Head of caudate nucleus (tissue), 42 donors: ENCODE data around the gene WNT7A.
"Not testable (repeated sequence)": the region's sequence is repeated elsewhere in the genome, so short reads cannot be mapped to it uniquely, and the experiment has no call there.

ENCODE experiments used
- DNase-seq, 42 donors: peaks; one replicate each; pipeline versions ENCODE4 v3.0.0 to v3.0.0-alpha.2; 2020 to 2021; ENCODE audit warnings: mixed read lengths in 7 of 42
- intact Hi-C: fragments of 100-400 bp; cut with DNase I; formaldehyde crosslinking; loops from one replicate; pipeline ENCODE4 v1.15.0; 2022

WNT7A gene

GRCh38 chr3:13870902-13871301 lies 9.0 kb downstream of the WNT7A start:
- DNase-seq: no peak
- intact Hi-C loops: no loop called here

DNA sequence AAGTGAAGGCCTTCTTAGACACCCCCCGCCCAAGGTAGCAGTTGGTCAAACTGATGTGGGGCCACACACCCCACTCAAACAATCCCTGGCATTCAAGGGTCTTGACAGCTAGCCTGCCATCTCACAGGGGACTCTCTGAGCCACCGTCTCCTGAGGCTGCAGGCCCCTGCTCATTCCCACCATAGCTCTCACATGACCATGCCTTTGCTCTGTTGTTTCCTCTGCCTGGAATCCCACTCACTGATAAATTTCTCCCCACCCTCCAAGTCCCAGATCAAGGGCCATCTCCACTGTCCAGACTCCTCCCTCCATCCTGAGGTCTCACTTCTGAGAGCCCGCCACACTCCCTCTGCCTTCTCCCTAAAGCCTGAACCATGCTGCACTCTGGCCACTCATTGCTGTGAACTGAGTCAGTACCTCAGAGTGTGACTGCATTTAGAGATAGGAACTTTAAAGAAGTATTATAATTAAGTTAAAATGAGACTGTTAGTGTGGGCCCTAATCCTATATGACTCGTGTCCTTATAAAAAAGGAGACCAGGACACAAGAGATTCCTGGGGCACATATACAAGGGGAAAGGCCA lies 10.0 kb downstream of the WNT7A start:
- no peak for DNase-seq
- intact Hi-C loops: no loop called here

- no peak for DNase-seq
- intact Hi-C loops: no loop called here
Measured at GRCh38 chr3:13868844-13869724, 10.8 kb downstream of the WNT7A start.

DNA sequence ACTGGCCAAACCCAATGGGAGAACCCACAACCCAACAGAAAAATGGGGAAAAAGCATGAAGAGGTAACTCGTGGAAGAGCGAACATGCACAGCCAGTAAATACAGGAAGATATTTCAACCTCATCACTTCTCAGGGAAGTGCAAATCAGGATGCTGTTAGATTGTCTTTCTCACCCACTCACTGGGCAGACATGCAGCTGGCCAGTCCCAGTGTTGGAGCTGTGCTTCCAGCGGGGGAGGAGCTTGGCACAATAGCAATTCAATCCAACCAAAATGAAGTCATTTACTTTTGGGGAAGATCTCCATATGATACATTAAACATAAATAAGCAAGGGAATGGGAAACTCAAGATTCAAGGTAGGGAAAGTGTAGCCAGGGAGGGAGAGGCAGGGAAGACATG lies 12.1 kb downstream of the WNT7A start:
- peak in 1 of 42 donors; percentile 14 for DNase-seq
- intact Hi-C loops: no loop called here

DNA sequence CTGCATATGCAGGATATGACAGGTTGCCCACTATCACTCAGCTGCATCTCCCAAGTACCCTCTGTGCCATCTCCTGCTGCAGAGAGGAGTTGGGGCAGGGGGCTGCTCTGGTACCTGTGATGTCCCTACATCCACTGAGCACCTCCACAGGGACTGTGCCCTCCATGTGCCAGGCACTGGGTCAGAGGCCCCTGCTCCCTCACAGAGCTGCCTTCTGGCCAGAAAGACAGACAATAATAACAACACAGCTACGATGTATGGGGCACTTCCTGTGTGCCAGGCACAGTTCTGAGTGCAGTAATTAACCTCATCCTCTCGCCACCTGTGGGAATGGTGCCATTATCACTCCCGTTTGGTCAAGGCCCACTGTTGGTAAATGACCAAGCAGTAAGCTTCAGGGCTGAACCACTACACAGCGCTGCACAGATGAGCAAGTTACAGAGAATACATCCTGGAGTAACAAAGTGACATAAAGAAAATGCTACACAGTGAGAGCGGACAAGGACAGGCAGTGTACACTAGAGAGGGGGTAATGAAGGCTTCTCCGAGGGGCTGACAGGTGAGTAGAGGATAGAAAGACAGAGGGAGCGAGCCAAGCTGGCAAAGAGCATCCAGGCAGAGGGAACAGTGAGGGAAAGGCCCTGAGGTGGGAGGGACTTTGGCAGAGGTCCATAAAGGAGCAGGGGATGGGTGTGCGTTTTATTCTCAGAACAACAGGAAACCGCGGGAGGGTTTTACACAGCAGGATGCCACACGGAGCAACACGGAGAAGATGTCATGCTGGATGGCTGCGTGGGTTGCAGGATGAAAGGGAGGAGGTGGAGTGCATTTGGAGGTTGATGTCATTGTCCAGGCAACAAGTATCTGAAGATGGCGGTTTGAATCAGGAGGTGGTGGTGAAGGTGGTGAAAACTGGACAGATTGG lies 13.6 kb downstream of the WNT7A start:
- intact Hi-C loops: no loop called here
- DNase-seq: peak in 15 of 42 donors; percentile 6 to 70 (median 34)

GRCh38 chr3:13865581-13865980 lies 14.3 kb downstream of the WNT7A start:
- DNase-seq: no peak
- intact Hi-C loops: no loop called here

DNA sequence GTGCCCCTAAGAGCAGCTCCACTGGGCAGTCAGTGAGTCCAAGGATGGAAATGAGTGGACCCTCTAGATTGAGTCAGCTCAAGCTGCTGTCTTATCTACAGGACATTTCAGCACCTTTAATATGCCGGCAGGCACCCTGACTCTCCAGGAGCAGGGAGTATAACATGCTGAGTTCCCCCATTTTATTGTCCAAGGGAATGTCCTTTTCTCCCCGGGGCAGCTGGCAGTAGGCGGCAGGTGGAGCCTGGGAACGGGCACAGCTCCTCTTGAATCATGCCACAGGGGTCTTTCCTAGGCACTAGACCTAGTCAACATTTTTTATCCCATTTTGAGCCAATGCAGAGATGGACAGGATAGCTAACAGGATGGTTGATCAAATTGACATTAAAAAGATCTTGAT lies 14.8 kb downstream of the WNT7A start:
- no peak for DNase-seq
- intact Hi-C loops: no loop called here

DNA sequence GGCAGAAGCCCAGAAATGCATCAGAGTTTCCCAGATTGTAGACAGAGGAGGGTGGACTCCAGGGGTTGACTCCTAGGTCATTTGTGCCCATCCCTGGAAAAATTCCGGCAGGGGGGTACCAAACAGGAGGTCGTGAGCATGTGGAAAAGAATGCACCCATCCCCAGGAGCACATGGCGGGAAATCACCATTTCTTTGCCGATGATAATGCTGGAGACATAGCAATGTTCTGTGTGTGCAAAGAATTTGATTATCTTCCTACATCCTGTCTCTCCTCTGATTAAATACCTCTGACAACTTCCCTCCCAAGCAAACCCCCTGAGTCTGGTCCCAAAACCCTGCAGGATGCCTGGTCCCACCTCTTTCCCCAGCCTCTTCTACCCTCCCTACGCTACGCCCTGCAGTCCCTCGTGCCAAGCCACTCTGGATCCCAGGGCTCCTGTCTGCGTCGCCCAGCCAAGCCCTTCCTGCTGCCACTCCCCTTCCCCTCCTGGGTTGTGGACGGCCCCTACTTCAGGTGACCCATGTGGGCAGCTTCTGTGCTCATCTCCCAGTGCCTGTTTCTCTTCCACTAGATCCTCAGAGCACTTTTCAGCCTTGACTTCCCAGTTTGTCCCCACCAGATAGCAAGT lies 15.8 kb downstream of the WNT7A start:
- DNase-seq: no peak
- intact Hi-C loops: no loop called here

DNA sequence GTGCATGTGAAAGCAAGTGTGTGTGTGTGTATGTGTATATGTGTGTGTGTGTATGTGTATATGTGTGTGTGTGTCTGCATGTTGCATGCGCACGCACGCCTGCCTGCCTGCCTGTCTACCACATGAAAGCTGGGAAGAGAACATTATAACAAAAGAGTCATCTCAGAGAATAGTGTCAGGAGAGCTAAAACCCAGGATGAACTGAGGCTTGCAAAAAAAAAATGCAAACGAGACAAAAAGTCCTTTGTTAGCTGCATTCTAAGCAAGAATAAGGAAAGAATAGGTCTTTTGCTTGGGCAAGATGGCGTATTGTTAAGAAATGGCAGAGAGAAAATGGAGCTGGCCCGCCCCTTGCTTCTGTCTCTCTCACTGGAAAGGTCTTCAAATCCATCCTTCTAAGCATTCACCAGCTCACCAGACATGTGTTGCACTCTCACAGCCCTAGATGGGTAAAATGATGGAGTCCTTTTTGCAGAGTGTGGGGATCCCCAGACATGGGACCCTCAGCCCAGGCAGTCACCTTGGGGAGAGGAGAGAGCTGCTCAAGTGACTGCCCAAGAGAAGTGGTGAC lies 16.4 kb downstream of the WNT7A start:
- intact Hi-C loops: no loop called here
- DNase-seq: no peak

DNA sequence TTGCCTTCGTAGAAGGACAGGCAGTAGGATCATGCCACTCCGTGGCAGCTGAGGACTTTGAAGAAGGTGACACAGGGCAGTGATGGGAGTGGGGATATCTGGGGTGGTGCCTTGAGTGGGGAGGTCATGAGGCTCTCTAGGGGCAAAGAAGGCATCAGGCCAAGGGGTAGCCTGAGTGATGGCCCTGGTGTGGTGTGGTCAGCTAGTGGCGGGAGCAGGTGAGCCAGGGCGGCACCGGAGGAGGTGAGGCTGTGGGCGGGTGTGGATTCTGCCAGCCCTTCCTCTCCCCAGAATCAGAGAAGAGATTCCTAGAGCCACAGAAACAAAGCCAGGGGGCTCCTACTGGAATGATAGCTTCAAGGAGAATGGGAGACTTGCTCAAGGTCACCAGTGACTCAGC lies 18.4 kb downstream of the WNT7A start:
- no peak for DNase-seq
- intact Hi-C loops: no loop called here

- intact Hi-C loops: no loop called here
Measured at GRCh38 chr3:13860001-13860400, 19.9 kb downstream of the WNT7A start.

GRCh38 chr3:13858768-13859520 lies 20.9 kb downstream of the WNT7A start:
- intact Hi-C loops: no loop called here
- DNase-seq: no peak

More at GRCh38 chr3:13860001-13860400, 19.9 kb downstream of the WNT7A start:
- DNase-seq: no peak

DNA sequence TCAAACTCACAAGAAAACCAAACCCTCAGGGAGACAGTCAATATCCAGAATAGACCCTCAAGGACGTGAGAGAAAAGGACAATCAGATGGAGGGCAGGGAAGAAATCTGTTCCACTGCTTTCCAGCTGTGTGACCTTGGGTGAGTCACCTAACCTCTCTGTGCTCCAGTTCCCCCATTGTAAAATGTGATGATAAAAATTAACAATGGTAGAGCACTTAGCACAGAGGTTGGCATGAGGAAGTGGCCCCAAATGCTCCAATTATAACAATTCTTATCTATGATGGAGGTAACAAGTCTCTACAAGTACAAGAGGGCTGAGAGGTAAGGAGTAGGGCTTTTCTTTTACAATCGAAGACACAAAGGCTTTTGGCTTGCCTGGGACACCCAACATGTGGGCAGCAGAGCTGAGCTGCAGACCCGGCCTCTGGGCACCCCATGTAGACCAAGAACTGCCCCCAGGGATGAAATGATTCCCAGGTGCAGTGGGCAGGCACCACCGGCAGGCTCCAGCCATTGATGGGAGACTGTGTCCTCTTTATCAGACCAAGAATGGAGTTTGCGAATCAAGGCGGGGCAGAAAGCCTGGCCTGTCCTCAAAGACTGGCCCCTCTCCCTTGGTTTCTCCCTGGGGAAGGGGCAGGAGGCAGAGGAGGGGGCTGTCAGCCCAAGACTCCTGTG lies 22.0 kb downstream of the WNT7A start:
- DNase-seq: no peak
- intact Hi-C loops: no loop called here

DNA sequence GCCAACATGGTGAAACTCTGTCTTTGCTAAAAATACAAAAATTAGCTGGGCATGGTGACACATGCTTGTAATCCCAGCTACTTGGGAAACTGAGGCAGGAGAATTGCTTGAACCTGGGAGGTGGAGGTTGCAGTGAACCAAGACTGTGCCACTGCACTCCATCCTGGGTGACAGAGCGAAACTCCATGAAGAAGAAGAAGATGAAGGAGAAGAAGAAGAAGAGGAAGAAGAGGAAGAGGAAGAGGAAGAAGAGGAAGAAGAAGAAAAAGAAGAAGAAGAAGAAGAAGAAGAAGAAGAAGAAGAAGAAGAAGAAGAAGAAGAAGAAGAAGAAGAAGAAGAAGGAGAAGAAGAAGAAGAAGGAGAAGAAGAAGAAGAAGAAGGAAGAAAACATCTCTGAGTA lies 23.2 kb downstream of the WNT7A start:
- DNase-seq, intact Hi-C loops: not testable (repeated sequence)

GRCh38 chr3:13856006-13856405 lies 23.9 kb downstream of the WNT7A start:
- intact Hi-C loops: no loop called here
- DNase-seq: peak in 1 of 42 donors; percentile 6

DNA sequence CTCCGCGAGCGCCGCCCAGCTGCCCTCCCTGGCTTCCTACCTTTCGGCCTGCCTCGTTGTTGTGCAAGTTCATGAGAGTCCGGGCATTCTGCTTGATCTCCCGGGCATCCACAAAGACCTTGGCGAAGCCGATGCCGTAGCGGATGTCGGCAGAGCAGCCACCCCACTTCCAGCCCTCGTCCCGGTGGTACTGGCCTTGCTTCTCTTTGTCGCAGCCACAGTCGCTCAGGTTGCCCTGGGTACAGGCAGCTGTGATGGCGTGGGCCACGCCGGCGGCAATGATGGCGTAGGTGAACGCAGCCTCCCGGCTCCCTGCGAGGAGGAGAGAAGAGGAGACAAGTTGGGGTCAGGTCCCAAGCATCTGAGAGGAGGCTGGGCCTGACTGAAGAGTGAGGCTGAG lies 25.4 kb downstream of the WNT7A start:
- no peak for DNase-seq
- intact Hi-C loops: no loop called here

DNA sequence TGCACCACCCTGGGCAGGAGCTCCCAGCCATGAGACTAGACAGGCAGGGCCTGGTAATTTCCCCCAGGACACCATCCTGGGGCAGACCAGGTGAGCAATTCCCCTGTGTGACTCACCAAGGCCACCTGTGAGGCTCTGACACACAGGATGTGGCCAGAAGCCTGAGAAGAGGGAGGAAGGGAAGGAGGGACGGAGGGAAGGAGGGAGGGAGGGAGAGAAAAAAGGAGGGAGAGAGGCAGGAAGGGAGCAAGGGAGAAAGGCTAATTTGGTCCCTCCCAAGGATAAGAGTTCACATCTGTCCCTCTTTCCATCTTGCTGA lies 25.9 kb downstream of the WNT7A start:
- DNase-seq: no peak
- intact Hi-C loops: no loop called here
